ENCODE measurements around the gene GOLGA6D. TPM values are rescaled to one million over a fixed set of nuclear protein-coding genes. Genes with fewer than 3 reads are reported as not detected.
"Not testable (repeated sequence)": the region's sequence is repeated elsewhere in the genome, so short reads cannot be mapped to it uniquely, and the experiment has no call there.

The GOLGA6D gene
- total RNA-seq, 2 donors from 2014 or later = not detected

- no peak overlapping the region for H3K27ac ChIP-seq
- no peaks in the 10 kb centered on the region for H3K36me3 ChIP-seq
- DNase-seq (ENCODE audit: low spot score) (no peak), ATAC-seq (ENCODE audit: insufficient number of reproducible peaks, low FRiP score, low read depth) (no peak)
- H3K27me3 ChIP-seq (replicated peaks; ENCODE audit: insufficient read depth) = no peaks in the 10 kb centered on the region
- no peak for TF ChIP-seq CTCF (IDR thresholded peaks at IDR 0.05)
- H3K4me1 ChIP-seq (ENCODE audit: control insufficient read depth in 1 of 2, low read depth in 2 of 2) = no peaks in the 10 kb centered on the region
- no peak overlapping the region for H3K4me3 ChIP-seq
- no peaks in the 10 kb centered on the region for H3K9me3 ChIP-seq
Measured at GRCh38 chr15:75237316-75237982, 45.2 kb upstream of the GOLGA6D start.

GRCh38 chr15:75238150-75238549 is 44.5 kb upstream of the GOLGA6D start:
- no peak overlapping the region for H3K27ac ChIP-seq
- ATAC-seq (ENCODE audit: insufficient number of reproducible peaks, low FRiP score, low read depth) = no peak
- H3K4me3 ChIP-seq = no peak overlapping the region
- H3K4me1 ChIP-seq (ENCODE audit: control insufficient read depth in 1 of 2, low read depth in 2 of 2) = no peaks in the 10 kb centered on the region
- no peaks in the 10 kb centered on the region for H3K36me3 ChIP-seq
- TF ChIP-seq CTCF (IDR thresholded peaks at IDR 0.05) = no peak
- no peaks in the 10 kb centered on the region for H3K27me3 ChIP-seq (replicated peaks; ENCODE audit: insufficient read depth)
- H3K9me3 ChIP-seq = no peaks in the 10 kb centered on the region
- no peak for DNase-seq (ENCODE audit: low spot score)

GRCh38 chr15:75245741-75246140 is 36.9 kb upstream of the GOLGA6D start:
- ATAC-seq (ENCODE audit: insufficient number of reproducible peaks, low FRiP score, low read depth); DNase-seq (ENCODE audit: low spot score); H3K9me3 ChIP-seq: not testable (repeated sequence)

GRCh38 chr15:75248991-75249390 is 33.6 kb upstream of the GOLGA6D start:
- not testable (repeated sequence) for H3K9me3 ChIP-seq; ATAC-seq (ENCODE audit: insufficient number of reproducible peaks, low FRiP score, low read depth); H3K4me3 ChIP-seq; H3K27ac ChIP-seq; DNase-seq (ENCODE audit: low spot score); H3K36me3 ChIP-seq; H3K27me3 ChIP-seq (replicated peaks; ENCODE audit: insufficient read depth); H3K4me1 ChIP-seq (ENCODE audit: control insufficient read depth in 1 of 2, low read depth in 2 of 2)

More at GRCh38 chr15:75245741-75246140, 36.9 kb upstream of the GOLGA6D start:
- not testable (repeated sequence) for H3K4me3 ChIP-seq; H3K4me1 ChIP-seq (ENCODE audit: control insufficient read depth in 1 of 2, low read depth in 2 of 2); H3K27me3 ChIP-seq (replicated peaks; ENCODE audit: insufficient read depth); H3K27ac ChIP-seq; H3K36me3 ChIP-seq

- no peak overlapping the region for H3K27ac ChIP-seq
- H3K27me3 ChIP-seq (replicated peaks; ENCODE audit: insufficient read depth) = no peaks in the 10 kb centered on the region
- H3K36me3 ChIP-seq = no peaks in the 10 kb centered on the region
- DNase-seq (ENCODE audit: low spot score) (no peak), ATAC-seq (ENCODE audit: insufficient number of reproducible peaks, low FRiP score, low read depth) (no peak)
- no peak for TF ChIP-seq CTCF (IDR thresholded peaks at IDR 0.05)
- H3K4me3 ChIP-seq = no peak overlapping the region
- no peaks in the 10 kb centered on the region for H3K9me3 ChIP-seq
- H3K4me1 ChIP-seq (ENCODE audit: control insufficient read depth in 1 of 2, low read depth in 2 of 2) = no peaks in the 10 kb centered on the region
Measured at GRCh38 chr15:75249726-75250125, 32.9 kb upstream of the GOLGA6D start.

GRCh38 chr15:75251343-75251742 is 31.3 kb upstream of the GOLGA6D start:
- not testable (repeated sequence) for ATAC-seq (ENCODE audit: insufficient number of reproducible peaks, low FRiP score, low read depth); H3K27me3 ChIP-seq (replicated peaks; ENCODE audit: insufficient read depth); H3K36me3 ChIP-seq; H3K4me1 ChIP-seq (ENCODE audit: control insufficient read depth in 1 of 2, low read depth in 2 of 2); H3K4me3 ChIP-seq; H3K27ac ChIP-seq; DNase-seq (ENCODE audit: low spot score); H3K9me3 ChIP-seq

GRCh38 chr15:75252285-75252684 is 30.4 kb upstream of the GOLGA6D start:
- ATAC-seq (ENCODE audit: insufficient number of reproducible peaks, low FRiP score, low read depth); H3K4me1 ChIP-seq (ENCODE audit: control insufficient read depth in 1 of 2, low read depth in 2 of 2); H3K9me3 ChIP-seq; H3K4me3 ChIP-seq; DNase-seq (ENCODE audit: low spot score); H3K27ac ChIP-seq; H3K36me3 ChIP-seq; H3K27me3 ChIP-seq (replicated peaks; ENCODE audit: insufficient read depth): not testable (repeated sequence)

- H3K4me1 ChIP-seq (ENCODE audit: control insufficient read depth in 1 of 2, low read depth in 2 of 2); DNase-seq (ENCODE audit: low spot score); H3K27me3 ChIP-seq (replicated peaks; ENCODE audit: insufficient read depth); ATAC-seq (ENCODE audit: insufficient number of reproducible peaks, low FRiP score, low read depth); H3K36me3 ChIP-seq; H3K4me3 ChIP-seq; H3K9me3 ChIP-seq; H3K27ac ChIP-seq: not testable (repeated sequence)
Measured at GRCh38 chr15:75258034-75258433, 24.6 kb upstream of the GOLGA6D start, which contains the start of gene GOLGA6C. Gene GOLGA6C (plus strand): TSS chr15:75258334. CDS start chr15:75258599, 265 bp downstream.

- not testable (repeated sequence) for H3K27ac ChIP-seq; H3K9me3 ChIP-seq; ATAC-seq (ENCODE audit: insufficient number of reproducible peaks, low FRiP score, low read depth); H3K4me3 ChIP-seq; H3K36me3 ChIP-seq; H3K4me1 ChIP-seq (ENCODE audit: control insufficient read depth in 1 of 2, low read depth in 2 of 2); DNase-seq (ENCODE audit: low spot score); H3K27me3 ChIP-seq (replicated peaks; ENCODE audit: insufficient read depth)
Measured at GRCh38 chr15:75258620-75259343, 23.9 kb upstream of the GOLGA6D start.

GRCh38 chr15:75259873-75260272 is 22.8 kb upstream of the GOLGA6D start:
- not testable (repeated sequence) for H3K4me1 ChIP-seq (ENCODE audit: control insufficient read depth in 1 of 2, low read depth in 2 of 2); H3K4me3 ChIP-seq; DNase-seq (ENCODE audit: low spot score); H3K27me3 ChIP-seq (replicated peaks; ENCODE audit: insufficient read depth); H3K27ac ChIP-seq; ATAC-seq (ENCODE audit: insufficient number of reproducible peaks, low FRiP score, low read depth); H3K36me3 ChIP-seq; H3K9me3 ChIP-seq

All from thoracic aorta (tissue), 2 donors.